Right ventricle myocardium inferior (tissue), 1 donor: ENCODE data around the gene COL19A1. TPM values are rescaled to one million over a fixed set of nuclear protein-coding genes. Genes with fewer than 3 reads are reported as not detected.
"Not testable (repeated sequence)": the region's sequence is repeated elsewhere in the genome, so short reads cannot be mapped to it uniquely, and the experiment has no call there.

ENCODE experiments used
- ATAC-seq: fragments of 200-7000 bp; cut with Tn5 transposase; one replicate; pipeline ENCODE4 v1.9.1; 2020; ENCODE audit warnings: mild to moderate bottlenecking, moderate library complexity
- DNase-seq: peaks from one replicate; pipeline ENCODE4 v3.0.0; 2021; ENCODE audit errors: missing footprints
- intact Hi-C: fragments of 100-400 bp; cut with DNase I; formaldehyde crosslinking; loops from one replicate; pipeline ENCODE4 v1.11.0; 2022
- long read RNA-seq: library from polyadenylated mRNA; unstranded; transcript quantifications from one replicate; pipeline ENCODE4 v2.0.0, GENCODE V29; 2021
- total RNA-seq: library from RNA; stranded (reverse); fragmentation: NEBNext Ultra II Directional; extraction: Animal tissue kit (Norgen Biotek cat#: 25700); gene quantifications from one replicate; pipeline ENCODE4 v1.2.1, GENCODE V29; 2021
- donor health status: DM: no; HTN: yes; CAD: no; lungs with severe emphysema.

The COL19A1 gene
- total RNA-seq: 1.2 TPM
- long read RNA-seq: 0 reads

DNA sequence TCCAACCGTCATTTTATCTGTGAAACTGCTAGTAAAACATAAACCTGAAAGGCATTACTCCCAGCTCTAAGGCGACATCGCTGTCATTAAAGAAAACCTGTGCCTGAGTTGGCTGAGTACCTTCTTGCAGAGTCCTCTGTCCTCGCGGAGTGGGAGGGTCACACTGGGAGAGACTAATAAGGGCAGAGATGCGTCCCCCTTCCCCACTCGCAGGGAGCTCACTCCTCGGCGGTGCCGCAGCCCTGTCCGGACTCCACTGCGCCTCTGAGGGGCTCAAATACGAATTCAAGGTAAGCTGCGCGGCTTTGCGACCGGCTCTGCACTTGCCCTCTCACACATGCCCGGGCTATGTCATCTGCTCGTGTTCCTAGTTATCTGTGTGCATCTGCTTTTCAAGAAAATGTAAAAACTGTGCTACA is at the start of gene COL19A1:
TSS of gene COL19A1 (plus strand) at position 206 of the 419 bp plus-strand sequence. CDS start 13,012 bp downstream, outside the sequence.
- ATAC-seq (peak; percentile 68), DNase-seq (peak; percentile 64)
- intact Hi-C loops: no loop called here

DNA sequence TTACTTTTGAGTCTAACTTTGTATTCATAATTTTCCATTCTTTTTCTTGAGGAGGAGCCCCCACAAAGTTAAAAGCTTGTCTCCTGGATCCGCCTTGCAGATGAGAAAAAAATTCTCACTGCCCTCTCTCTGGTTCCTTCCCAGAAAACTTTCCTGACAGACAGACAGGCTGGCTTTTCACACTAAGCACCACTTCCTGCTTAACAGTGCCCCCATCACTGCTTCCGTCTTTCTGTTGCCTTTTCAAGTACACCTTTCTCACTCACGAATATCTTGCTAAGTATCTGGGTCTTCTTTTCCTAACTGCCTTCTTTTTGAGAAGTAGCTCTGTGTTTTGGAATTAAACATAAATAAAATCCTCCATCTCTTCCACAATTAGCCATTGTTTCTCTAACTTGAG is 49.8 kb upstream of the COL19A1 start:
- intact Hi-C loops: no loop called here
- no peak for DNase-seq
- ATAC-seq: no peak

DNA sequence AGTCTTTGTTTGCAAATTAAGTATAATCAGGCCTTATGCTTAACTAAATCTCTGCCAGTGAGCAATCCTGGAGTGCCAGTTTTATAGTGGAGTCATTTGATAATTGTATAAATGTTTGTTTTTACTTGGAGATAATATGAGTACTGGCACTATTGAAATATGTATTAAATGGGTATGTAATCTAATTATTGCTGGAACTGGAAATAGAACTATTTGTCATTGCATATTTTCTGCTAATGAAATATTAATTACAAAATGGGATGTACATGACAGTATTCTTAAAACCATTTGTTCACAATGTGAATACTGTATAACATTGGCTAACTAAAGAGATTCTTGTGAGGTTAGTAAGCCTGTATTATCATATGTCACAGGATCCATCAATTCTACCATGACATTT is 49.0 kb upstream of the COL19A1 start:
- no peak for DNase-seq
- no peak for ATAC-seq
- intact Hi-C loops: no loop called here

DNA sequence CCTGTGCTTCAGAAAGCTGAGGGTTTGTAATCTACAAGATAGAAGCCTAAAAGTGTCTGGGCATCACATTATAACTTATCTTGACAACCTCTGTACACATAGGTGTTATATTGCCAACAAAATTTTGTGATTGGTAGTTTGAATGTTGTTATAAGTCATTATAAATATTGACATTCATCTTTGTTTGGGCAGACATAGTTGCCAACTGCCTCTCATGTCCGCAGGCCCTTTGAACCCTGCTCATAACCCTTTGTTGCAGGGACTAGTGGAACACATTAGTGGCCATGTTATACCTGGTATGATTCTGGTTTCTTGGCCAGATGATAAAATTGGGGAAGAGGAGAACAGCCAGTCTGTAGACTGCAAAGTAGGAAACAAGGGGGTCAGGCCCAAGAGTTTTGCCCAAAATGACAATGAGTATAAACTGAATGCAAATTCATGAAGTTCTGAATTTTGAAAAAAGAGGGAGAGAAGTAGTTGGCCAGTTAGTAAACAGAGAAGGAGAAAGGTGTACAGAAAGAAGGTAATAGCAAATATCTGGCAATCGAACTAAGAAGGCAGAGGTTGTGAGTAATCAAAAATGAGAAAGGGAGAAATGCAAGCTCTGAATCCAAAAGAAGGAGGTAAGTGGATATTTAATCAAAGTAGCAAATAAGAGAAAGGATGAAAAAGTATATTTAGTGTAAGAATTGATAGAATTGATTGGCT is 48.0 kb upstream of the COL19A1 start:
- DNase-seq (no peak), ATAC-seq (no peak)
- intact Hi-C loops: no loop called here

DNA sequence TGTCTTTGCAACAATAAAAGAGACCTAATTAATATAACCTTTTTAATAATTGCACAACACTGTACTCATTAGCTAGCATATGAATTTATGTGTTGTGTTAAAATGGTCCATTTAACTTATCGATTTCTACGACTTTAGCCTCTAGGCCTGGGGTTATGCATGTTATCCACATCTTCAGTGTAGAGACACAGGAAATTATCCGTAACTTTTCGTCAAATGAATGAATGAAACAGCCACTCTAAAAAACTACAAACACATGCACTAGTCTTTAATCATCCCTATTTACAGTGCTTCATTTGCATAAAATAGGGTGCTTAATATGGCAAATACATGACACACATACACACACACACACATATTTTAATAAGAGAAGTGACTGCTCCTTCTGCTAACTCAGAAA is 47.2 kb upstream of the COL19A1 start:
- intact Hi-C loops: no loop called here
- ATAC-seq: no peak
- DNase-seq: no peak

DNA sequence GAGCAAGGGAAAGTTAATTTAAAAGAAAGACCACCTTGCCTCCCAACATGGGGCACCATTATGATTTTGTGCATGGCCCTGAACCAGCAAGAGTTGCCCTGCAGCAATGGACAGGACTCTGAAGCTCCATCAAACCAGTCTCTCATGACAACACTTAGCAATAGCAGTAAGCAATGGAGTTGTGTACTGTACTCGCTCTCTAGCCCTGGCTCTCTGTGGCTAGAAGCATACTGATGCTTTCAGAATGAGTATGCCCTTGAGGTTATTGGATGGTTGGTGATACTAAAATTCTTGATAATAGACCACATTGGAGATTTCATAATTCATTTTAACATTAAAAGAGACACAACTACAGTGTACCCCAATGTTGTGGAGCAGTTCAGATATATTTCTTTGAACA is 46.3 kb upstream of the COL19A1 start:
- DNase-seq: no peak
- intact Hi-C loops: no loop called here
- no peak for ATAC-seq

DNA sequence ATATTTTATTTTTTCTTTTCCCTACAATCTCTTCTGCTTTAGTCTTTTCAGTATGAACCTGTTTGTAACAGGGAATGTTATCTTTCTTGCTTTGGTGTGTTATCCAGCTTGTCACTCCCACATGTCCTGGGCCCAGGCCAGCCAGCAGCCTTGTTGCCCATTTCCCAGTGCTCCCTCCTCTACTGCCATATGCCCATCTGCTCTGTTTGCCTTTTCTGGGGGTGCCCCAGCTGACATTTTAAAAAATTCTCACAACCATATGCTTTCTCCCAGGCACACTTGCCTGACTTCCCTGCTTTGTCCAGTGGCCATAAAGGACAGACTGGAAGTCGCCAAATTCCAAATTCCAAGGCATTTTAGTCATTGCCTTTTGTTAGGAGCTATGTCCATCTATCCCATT is 45.9 kb upstream of the COL19A1 start:
- ATAC-seq (no peak), DNase-seq (no peak)
- intact Hi-C loops: no loop called here

DNA sequence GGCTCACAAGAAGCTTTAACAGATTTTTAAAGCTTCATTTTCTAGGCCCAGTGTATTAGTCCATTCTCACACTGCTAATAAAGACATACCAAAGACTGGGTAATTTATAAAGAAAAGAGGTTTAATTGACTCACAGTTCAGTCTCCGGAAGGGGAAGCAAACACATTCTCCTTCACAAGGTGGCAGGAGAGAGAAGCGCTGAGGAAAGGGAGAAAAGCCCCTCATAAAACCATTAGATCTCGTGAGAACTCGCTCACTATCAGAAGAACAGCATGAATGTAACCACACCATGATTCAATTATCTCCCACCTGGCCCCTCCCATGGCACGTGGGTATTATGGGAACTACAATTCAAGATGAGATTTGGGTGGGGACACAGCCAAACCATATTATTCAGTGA is 42.0 kb upstream of the COL19A1 start:
- DNase-seq, intact Hi-C loops, ATAC-seq: not testable (repeated sequence)

DNA sequence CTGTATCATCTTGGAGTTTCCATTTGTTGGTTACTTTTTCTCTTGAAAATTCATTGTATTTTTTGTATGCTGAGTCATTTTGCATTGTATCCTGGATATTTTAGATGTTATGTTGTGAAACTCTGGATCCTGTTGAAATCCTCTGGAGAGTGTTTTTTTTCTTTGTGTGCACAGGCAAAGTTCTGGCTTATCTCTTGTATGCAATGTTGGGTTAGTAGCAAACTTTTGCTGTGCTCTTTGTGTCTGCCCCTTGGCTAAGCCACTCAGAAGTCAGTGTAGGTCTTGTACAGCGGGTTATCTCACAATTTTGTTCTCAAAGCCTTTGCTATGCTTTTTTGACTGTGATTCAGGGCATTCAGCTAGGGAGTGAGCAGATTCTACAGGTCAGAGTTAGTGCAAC is 40.5 kb upstream of the COL19A1 start:
- DNase-seq (no peak), ATAC-seq (no peak)
- intact Hi-C loops: no loop called here

DNA sequence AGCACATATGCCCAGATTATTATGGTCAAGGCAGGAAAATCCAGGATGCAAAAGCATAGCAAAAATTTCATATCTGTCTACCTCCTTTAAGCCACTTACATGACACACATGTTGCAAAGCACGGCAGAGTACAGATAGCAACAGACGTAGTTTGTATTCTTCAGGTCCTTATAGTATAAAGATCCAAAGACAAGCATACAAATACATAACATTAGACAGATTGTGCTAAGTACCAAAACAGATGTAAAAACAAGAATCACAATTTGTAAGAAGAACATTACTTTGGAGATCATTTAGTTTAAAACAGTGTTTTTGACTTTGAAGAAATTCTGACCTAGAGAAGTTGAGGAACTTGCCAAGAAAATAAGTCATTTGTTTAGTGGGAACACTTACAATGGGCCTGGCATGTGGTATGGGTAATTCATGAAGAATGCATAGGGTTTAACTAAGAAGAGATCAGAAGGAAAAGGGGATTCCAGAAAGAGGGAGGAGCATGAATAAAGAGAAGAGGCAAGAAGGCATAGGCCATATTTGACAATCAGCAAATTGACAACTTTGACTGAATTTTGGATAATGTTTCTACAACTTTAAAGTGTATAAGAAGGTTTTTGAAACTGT is 39.0 kb upstream of the COL19A1 start:
- DNase-seq (no peak), ATAC-seq (no peak)
- intact Hi-C loops: no loop called here

DNA sequence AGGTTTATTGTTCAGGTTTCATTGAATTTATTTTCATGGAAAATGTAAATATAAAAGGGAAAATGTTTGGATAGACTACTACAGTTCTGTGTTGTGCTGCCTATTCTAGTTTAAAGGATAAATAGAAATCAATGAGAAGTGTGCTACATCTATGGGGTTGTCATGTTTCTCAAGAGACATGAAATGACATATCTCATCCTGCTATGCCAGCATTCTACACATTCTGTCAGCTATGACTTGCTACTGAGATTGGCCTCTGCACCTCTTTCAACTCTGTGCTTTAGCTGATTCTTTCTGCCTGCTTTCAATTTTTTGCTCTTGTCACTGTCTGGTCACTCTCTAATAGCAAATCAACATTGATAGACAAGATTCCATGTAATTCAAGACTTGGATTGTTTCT is 33.8 kb upstream of the COL19A1 start:
- ATAC-seq (no peak), DNase-seq (no peak)
- intact Hi-C loops: loop anchor here (10.0 kb wide), 1 partner anchor 152 kb away; no protein-coding TSS in a partner anchor

DNA sequence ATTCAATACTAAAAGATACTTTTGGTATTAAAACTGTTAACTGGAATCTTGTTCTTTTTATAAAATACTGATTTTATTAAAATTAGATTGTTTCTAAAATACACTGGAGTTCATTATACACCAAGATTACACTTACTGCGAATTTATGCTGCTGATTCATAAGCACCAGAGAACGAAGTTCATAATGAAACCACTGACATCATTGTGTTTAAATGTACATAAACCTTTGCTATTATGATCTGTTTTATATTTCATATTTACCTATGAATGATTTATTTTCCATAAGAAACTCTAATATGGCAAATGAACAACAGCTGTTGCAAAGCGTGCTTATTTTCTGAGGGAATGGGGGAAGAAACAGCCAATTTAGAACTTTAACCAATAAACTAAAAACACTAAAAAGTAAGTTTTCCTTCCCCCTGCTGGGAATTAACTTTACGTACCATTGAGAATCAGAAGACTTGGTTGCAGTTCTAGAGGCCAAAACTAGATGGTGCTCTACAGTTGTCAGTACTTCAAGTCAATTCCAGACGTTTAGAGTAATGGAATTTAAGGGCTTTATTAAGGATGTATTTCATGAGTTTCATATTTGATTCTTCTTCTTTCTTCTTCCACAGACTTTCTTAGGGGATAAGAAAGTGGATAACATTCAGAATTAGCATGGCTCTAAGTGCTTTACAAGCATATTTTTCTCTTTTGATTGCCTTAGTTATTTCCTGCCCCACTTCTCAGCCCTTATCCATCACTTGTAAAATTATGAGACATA is 30.8 kb upstream of the COL19A1 start:
- intact Hi-C loops: loop anchor here (5.0 to 10.0 kb wide), 2 partner anchors 149 to 272 kb away; no protein-coding TSS in a partner anchor
- ATAC-seq (no peak), DNase-seq (no peak)

DNA sequence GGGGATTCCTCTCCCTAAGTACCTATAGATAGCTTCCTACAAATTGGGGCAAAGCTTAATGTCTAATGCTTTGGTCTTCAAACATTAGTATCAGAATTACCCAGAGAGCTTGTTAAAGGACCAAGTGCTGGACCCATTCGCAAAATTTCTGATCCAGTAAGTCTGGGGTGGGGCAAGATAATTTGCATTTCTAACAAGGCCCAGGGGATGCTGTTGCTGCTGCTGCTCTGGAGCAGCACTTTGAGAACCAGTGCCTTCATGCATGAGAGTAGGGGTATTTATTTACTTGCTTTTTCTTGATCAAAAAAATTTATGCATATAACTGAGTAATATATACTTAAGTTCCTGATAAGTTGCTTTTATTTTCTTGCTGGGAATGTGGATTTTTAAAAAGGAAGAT is 24.5 kb upstream of the COL19A1 start:
- no peak for DNase-seq
- intact Hi-C loops: no loop called here
- no peak for ATAC-seq

DNA sequence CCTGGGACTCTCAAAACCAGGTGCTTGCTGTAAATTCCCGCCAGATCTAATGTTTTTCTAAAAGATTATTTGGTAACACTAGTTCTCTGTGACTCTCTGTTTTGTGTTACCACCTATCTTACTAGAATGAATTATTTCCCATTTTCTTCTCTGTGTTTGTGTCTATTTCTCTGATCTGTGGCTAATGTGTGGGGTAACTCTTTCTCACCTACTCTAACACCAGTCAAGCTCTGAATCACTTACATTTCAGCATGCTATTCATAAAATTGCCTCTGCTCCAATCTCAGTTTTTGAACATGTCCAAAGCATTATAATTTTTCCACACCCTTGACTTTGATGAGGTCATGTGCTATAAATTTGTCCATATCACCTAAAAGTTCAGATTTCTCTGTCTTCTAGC is 23.2 kb upstream of the COL19A1 start:
- intact Hi-C loops: no loop called here
- DNase-seq: no peak
- no peak for ATAC-seq

DNA sequence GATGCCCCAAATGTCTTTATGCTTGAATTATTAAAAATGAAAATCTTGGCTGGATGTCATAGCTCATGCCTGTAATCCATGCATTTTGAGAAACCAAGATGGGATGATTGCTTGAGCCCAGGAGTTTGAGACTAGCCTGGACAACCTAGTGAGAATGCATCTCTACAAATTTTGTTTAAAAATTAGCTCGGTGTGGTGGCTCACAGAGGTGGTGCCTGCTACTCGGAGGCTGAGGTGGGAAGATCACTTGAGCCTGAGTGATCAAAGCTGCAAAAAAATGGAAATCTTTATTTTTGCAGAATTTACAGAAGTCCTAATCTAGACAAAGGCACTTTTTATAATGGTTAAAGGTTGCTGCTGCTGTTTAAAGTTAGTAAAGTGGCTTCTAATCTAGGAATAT is 20.0 kb upstream of the COL19A1 start:
- intact Hi-C loops: no loop called here
- ATAC-seq: no peak
- DNase-seq: no peak

DNA sequence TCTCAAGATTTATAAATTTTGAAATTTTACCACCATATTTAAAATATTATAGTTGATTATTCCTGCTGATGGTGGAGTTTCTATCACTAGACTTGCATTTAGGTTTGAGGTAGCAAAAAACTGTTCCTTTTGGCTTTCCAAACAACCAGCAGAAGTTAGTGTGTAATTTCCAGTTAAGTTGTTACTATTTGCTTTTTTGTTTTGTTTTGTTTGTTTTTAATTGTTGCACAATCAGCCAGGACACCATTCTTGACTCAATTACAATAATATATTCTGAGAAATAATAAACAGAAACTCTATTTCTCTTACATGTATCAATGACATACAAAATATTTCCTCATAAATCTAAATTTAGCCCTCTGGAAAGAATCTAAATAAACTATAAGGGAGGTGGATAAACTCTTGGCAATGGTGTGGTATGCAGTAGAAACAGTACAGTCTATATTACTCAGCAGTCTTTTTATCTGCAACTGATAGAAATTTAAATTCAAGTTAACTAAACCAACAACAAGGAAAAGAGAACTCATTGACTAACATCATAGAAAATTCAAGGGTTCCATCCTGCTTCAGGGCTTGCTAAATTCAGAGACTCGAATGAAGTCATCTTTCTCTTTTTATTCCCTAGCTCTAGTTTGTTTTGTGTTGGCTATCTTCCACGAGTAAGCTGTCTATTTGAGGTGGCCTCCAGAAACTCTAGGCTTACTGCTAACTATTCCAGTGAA is 19.4 kb upstream of the COL19A1 start:
- ATAC-seq (no peak), DNase-seq (no peak)
- intact Hi-C loops: no loop called here

DNA sequence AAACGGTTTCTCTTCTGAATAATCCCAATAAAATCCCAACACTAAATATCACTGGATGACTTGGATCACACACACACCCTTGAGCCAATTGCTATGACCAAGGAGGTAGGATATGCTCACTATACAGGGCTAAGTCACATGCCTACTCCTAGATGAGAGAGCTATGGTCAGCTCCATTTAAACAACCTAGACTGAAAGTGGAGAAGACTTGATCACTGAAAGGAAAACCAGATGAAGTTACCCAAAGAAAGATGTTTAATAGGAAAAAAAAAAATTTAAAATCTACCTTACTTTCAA is 18.9 kb upstream of the COL19A1 start:
- intact Hi-C loops: no loop called here
- ATAC-seq (no peak), DNase-seq (no peak)

DNA sequence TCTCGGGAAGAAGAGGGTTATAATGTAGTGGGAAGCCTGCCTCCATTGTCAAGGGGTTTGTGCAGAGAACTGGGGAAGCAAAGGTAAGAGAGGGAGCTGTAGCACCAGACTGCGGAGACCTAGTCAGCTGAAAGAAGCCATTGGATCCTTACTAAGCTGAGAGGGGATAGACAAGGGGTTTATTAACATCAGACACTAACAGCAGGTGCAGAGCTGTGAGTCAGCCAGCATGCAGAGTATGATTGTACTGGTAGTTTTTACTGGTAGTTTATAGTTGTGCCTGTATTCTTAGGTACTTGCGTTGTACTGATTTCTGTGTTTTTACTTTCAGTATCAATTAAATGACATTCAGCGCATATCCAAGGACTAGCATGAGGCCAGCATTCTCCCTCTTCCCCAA is 17.8 kb upstream of the COL19A1 start:
- intact Hi-C loops: no loop called here
- DNase-seq: no peak
- no peak for ATAC-seq

DNA sequence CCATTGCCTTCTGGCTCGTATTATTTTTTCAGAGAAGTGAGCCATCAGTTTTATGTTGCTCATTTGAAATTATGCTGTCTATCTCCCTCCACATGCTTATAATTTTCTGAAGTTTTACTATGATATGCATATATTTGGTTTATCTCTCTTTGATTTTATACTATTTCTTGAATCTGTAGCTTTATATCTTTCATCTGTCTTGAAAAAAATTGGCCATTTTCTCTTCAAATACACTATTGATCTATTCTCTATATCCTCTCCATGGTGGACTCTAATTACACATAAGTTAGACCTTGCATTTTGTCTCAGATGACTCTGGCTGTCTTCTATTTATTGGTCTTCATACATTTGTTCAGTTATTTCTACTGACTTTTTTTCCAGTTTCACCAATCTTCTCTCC is 13.7 kb upstream of the COL19A1 start:
- DNase-seq (no peak), ATAC-seq (no peak)
- intact Hi-C loops: no loop called here

DNA sequence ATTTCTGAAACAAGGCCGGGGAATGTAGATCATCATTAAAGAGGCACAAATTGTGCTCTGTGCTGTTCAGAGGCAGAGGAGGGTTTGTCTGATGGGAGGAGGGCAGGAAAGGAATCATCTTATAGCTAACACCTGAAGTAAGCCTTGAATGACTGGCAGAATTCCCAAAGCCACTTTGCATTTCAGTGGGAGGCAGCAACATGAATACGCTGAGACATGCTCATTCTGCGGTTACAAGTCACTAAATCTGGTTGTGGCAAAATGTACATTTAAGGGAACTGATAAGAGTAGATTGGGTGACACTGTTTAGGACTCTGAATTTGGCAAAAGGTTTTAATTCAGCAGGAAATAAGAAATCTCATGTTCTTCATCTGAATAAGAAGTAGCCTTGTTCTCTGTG is 4.4 kb upstream of the COL19A1 start:
- DNase-seq: no peak
- no peak for ATAC-seq
- intact Hi-C loops: no loop called here
